HCT116 (cell line): ENCODE results near the gene ZNF804B. TPM values are rescaled to one million over a fixed set of nuclear protein-coding genes. Genes with fewer than 3 reads are reported as not detected.

Experiments used
- ATAC-seq: fragments of 200-7000 bp; cut with Tn5 transposase; 2 replicates; pipeline ENCODE4 v1.9.1; 2020; ENCODE audit warnings: mild to moderate bottlenecking, moderate library complexity
- BruUV-seq: library from RNA; stranded (reverse); fragments of 400-500 nt; replicated peaks from 2 replicates; lab custom pipeline; 2021; lab: Mats Ljungman, UMichigan
- CTCF ChIA-PET: fragments of 300-600 bp; sonication (Branson Sonifier 250); formaldehyde crosslinking; loops from one replicate; lab custom pipeline; 2021; ENCODE audit warnings: antibody characterized with exemption; lab: Charles Lee
- POLR2A ChIA-PET: fragments of 300-600, 350-600 bp; sonication (Branson Sonifier 250); formaldehyde crosslinking; loops from one replicate; lab custom pipeline; 2021; ENCODE audit warnings: antibody characterized with exemption; lab: Charles Lee
- RAD21 ChIA-PET, 2 experiments: fragments of 300-600 bp; sonication (Branson Sonifier 250); formaldehyde crosslinking; loops; one replicate each; lab custom pipeline; 2023; ENCODE audit warnings: low total read pairs in 2 of 2; ENCODE audit not compliant: uncharacterized antibody in 2 of 2, unreplicated experiment in 2 of 2, low non-redundant PET in 1 of 2; lab: Charles Lee
- DNase-seq: peaks from one replicate; pipeline ENCODE4 v3.0.0-alpha.2; 2010; ENCODE audit warnings: low read depth, low spot score
- H2AFZ ChIP-seq: fragments of 200-600 bp; shearing (Covaris generic), sonication (generic); 2 replicates; pipeline ENCODE4 v1.6.1; 2017; ENCODE audit warnings: low read depth, mixed run types, mixed read lengths, antibody characterized with exemption, low read length; ENCODE audit not compliant: poor library complexity, severe bottlenecking
- H3K27ac ChIP-seq: 2 replicates; pipeline ENCODE4 v1.5.1; 2012; ENCODE audit warnings: low read depth, low read length
- H3K27me3 ChIP-seq: fragments of 200-600 bp; sonication (generic); 2 replicates; pipeline ENCODE4 v1.6.1; 2016; ENCODE audit warnings: mixed run types, low read length, mixed read lengths; ENCODE audit not compliant: insufficient read depth
- H3K36me3 ChIP-seq, 2 experiments: fragments of 200-500 bp in 1 of 2; fragments of 200-600 bp in 1 of 2; sonication (Bioruptor generic) in 1 of 2; sonication (generic) in 1 of 2; 2 replicates each; pipeline versions ENCODE4 v1.5.1 to v1.6.1; 2014 to 2016; ENCODE audit warnings: low read length in 2 of 2, inconsistent platforms in 1 of 2, mixed read lengths in 1 of 2, mixed run types in 1 of 2; ENCODE audit not compliant: insufficient read depth in 2 of 2, control insufficient read depth in 1 of 2
- H3K4me1 ChIP-seq, 2 experiments: fragments of 200-600 bp in 1 of 2; sonication (generic) in 1 of 2; 2 replicates each; pipeline versions ENCODE4 v1.5.1 to v1.6.1; 2012 to 2017; ENCODE audit warnings: low read length in 2 of 2, inconsistent platforms in 1 of 2, mild to moderate bottlenecking in 1 of 2, mixed read lengths in 1 of 2, mixed run types in 1 of 2, moderate library complexity in 1 of 2; ENCODE audit not compliant: insufficient read depth in 2 of 2, control insufficient read depth in 1 of 2
- H3K4me2 ChIP-seq: fragments of 200-600 bp; sonication (generic); 2 replicates; pipeline ENCODE4 v1.6.1; 2017; ENCODE audit warnings: mixed run types, low read length, mixed read lengths
- H3K4me3 ChIP-seq, 2 experiments: fragments of 200-600 bp in 1 of 2; sonication (generic) in 1 of 2; replicated peaks in 1 of 2; 2 replicates each; pipeline ENCODE4 v1.5.1; 2011 to 2016; ENCODE audit warnings: low read length in 2 of 2, control low read depth in 1 of 2, low read depth in 1 of 2, mild to moderate bottlenecking in 1 of 2, mixed read lengths in 1 of 2, mixed run types in 1 of 2
- H3K79me2 ChIP-seq: fragments of 200-600 bp; sonication (generic); 2 replicates; pipeline ENCODE4 v1.6.1; 2017; ENCODE audit warnings: mild to moderate bottlenecking, mixed run types, low read length, moderate library complexity, mixed read lengths; ENCODE audit not compliant: insufficient read depth
- H3K9ac ChIP-seq: fragments of 200-600 bp; sonication (generic); 2 replicates; pipeline ENCODE4 v1.6.1; 2016; ENCODE audit warnings: low read length, mixed read lengths
- H3K9me2 ChIP-seq: fragments of 200-600 bp; sonication (generic), shearing (Covaris generic); 2 replicates; pipeline ENCODE4 v1.6.1; 2017; ENCODE audit warnings: mixed run types, mild to moderate bottlenecking, moderate library complexity; ENCODE audit not compliant: insufficient read depth
- H3K9me3 ChIP-seq, 2 experiments: fragments of 200-500 bp in 1 of 2; fragments of 200-600 bp in 1 of 2; sonication (Bioruptor generic) in 1 of 2; sonication (generic) in 1 of 2; 2 replicates each; pipeline ENCODE4 v1.6.1; 2014 to 2017; ENCODE audit warnings: low read length in 2 of 2, mixed read lengths in 2 of 2, inconsistent platforms in 1 of 2, low read depth in 1 of 2, mild to moderate bottlenecking in 1 of 2, mixed run types in 1 of 2, moderate library complexity in 1 of 2; ENCODE audit not compliant: control insufficient read depth in 1 of 2, insufficient read depth in 1 of 2
- H4K20me1 ChIP-seq: fragments of 200-600 bp; sonication (generic), shearing (Covaris generic); 2 replicates; pipeline ENCODE4 v1.6.1; 2017; ENCODE audit warnings: mixed run types, mild to moderate bottlenecking, moderate library complexity; ENCODE audit not compliant: insufficient read depth
- ATF3 ChIP-seq: IDR thresholded peaks from 2 replicates; pipeline ENCODE4 v1.6.1; 2012
- CEBPB ChIP-seq: IDR thresholded peaks from 2 replicates; pipeline ENCODE4 v1.6.1; 2012; ENCODE audit warnings: low read depth
- ELF1 ChIP-seq: IDR thresholded peaks from 2 replicates; pipeline ENCODE4 v1.6.1; 2012; ENCODE audit warnings: low read depth, borderline replicate concordance
- JUND ChIP-seq: IDR thresholded peaks from 2 replicates; pipeline ENCODE4 v1.6.1; 2012
- POLR2A ChIP-seq: IDR thresholded peaks from 2 replicates; pipeline ENCODE4 v1.7.0; 2011; ENCODE audit warnings: borderline replicate concordance; ENCODE audit not compliant: insufficient read depth, insufficient read length; ENCODE audit errors: extremely low read depth
- POLR2AphosphoS5 ChIP-seq: IDR thresholded peaks from 2 replicates; pipeline ENCODE4 v1.6.1; 2011; ENCODE audit warnings: mild to moderate bottlenecking, low read depth, low read length, moderate library complexity
- REST ChIP-seq: IDR thresholded peaks from 2 replicates; pipeline ENCODE4 v1.6.1; 2012; ENCODE audit warnings: low read depth
- SP1 ChIP-seq: IDR thresholded peaks from 2 replicates; pipeline ENCODE4 v1.6.1; 2012; ENCODE audit warnings: low read depth
- intact Hi-C: fragments of 100-400 bp; cut with micrococcal nuclease; formaldehyde crosslinking; loops from 2 replicates; pipeline ENCODE4 v1.10.0; 2022
- total RNA-seq: library from RNA; stranded (reverse); gene quantifications from one replicate; pipeline ENCODE4 v1.2.1, GENCODE V29; 2021; ENCODE audit not compliant: unreplicated experiment

The ZNF804B gene
- total RNA-seq, 1 experiment from 2014 or later = not detected

DNA sequence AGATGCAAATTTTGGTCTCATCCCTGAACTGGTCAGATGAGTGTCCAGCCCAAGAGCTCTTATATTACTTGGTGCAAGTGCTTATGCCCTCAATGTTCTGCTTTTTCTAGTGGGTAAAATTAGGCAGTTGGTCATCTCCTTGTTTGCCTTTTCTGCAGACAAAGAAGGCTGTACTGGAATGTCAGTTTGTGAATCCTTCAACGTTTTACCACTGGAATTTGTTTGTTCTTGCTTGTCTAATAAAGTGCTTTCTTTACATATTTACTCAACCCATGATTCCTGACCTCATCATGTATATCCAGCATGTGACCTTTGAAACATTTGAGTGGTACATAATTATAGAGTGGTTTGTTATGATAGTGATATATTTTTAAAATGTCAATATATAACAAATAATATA is 268.3 kb downstream of the ZNF804B start:
- no peaks in the 10 kb centered on the region for H3K9me2 ChIP-seq
- H3K9ac ChIP-seq = no peak overlapping the region
- no peaks in the 10 kb centered on the region for H3K36me3 ChIP-seq
- H3K4me3 ChIP-seq = no peak overlapping the region
- DNase-seq (no peak), ATAC-seq (no peak)
- H3K4me1 ChIP-seq = peaks cover 2 to 4% of the 10 kb centered on the region in 2 experiments; a peak in 1 of 4 replicates
- CTCF ChIA-PET = no interaction called here
- H2AFZ ChIP-seq = no peak overlapping the region
- H4K20me1 ChIP-seq = no peaks in the 10 kb centered on the region
- no peak overlapping the region for H3K27ac ChIP-seq
- TF ChIP-seq POLR2AphosphoS5 (no peak), SP1 (no peak), POLR2A (no peak), ELF1 (no peak), JUND (no peak), ATF3 (no peak), CEBPB (no peak), REST (no peak)
- no peaks in the 10 kb centered on the region for H3K27me3 ChIP-seq
- no peaks in the 10 kb centered on the region for H3K79me2 ChIP-seq
- no TSS peak for BruUV-seq
- RAD21 ChIA-PET = no interaction called here
- H3K4me2 ChIP-seq = no peak overlapping the region
- no peaks in the 10 kb centered on the region for H3K9me3 ChIP-seq
- POLR2A ChIA-PET = no interaction called here
- intact Hi-C loops = no loop called here
